Heart right ventricle (tissue), 16 donors: ENCODE results near the gene LRRC25. TPM values are rescaled to one million over a fixed set of nuclear protein-coding genes. Genes with fewer than 3 reads are reported as not detected.

Source experiments
- ATAC-seq, 8 donors: fragments of 200-7000 bp; cut with Tn5 transposase; one replicate each; pipeline ENCODE4 v1.9.1; 2020; ENCODE audit warnings: mild to moderate bottlenecking in 8 of 8, moderate library complexity in 8 of 8, moderate number of reproducible peaks in 1 of 8
- DNase-seq, 2 donors: peaks; one replicate each; pipeline ENCODE4 v3.0.0-alpha.2; 2020
- H3K27ac ChIP-seq, 10 donors: fragments of 200-600 bp; sonication (generic) in 2 of 10; one replicate each; pipeline versions ENCODE4 v1.5.0 to v1.8.0; 2020 to 2022; ENCODE audit warnings: mild to moderate bottlenecking in 3 of 10
- H3K27me3 ChIP-seq, 7 donors: fragments of 200-600 bp; one replicate each; pipeline ENCODE4 v1.8.0; 2021 to 2022; ENCODE audit warnings: mild to moderate bottlenecking in 2 of 7
- H3K36me3 ChIP-seq, 9 donors: fragments of 200-600 bp; sonication (generic) in 1 of 9; one replicate each; pipeline versions ENCODE4 v1.5.0 to v1.8.0; 2020 to 2022; ENCODE audit warnings: mild to moderate bottlenecking in 2 of 9
- H3K4me1 ChIP-seq, 9 donors: fragments of 200-600 bp; sonication (generic) in 1 of 9; one replicate each; pipeline versions ENCODE4 v1.5.0 to v1.8.0; 2020 to 2022; ENCODE audit warnings: mild to moderate bottlenecking in 4 of 9
- H3K4me3 ChIP-seq, 10 donors: fragments of 200-600 bp; sonication (generic) in 2 of 10; one replicate each; pipeline versions ENCODE4 v1.5.0 to v1.8.0; 2020 to 2022; ENCODE audit warnings: mild to moderate bottlenecking in 7 of 10, moderate library complexity in 2 of 10
- H3K9me3 ChIP-seq, 11 donors: fragments of 200-600 bp in 10 of 11; sonication (generic) in 2 of 11; one replicate each; pipeline versions ENCODE4 v1.5.0 to v1.8.0; 2013 to 2022; ENCODE audit warnings: mild to moderate bottlenecking in 2 of 11, control low read depth in 1 of 11, moderate library complexity in 1 of 11
- CTCF ChIP-seq, 9 donors: fragments of 200-600 bp; sonication (generic) in 2 of 9; IDR thresholded peaks; one replicate each; pipeline versions ENCODE4 v1.5.0 to v1.8.0; 2021 to 2022; ENCODE audit warnings: antibody characterized with exemption in 9 of 9, mild to moderate bottlenecking in 5 of 9, moderate library complexity in 1 of 9
- WGBS, 2 donors: extraction: QIAGEN DNeasy Blood & Tissue Kit; methylation state at CpG; one replicate each; pipeline ENCODE4 v1.1.7; 2013; ENCODE audit warnings: inconsistent platforms in 1 of 2; 5-methylcytosine and 5-hydroxymethylcytosine counted together
- intact Hi-C, 10 donors: fragments of 100-400 bp; cut with DNase I; formaldehyde crosslinking; loops; one replicate each; pipeline versions ENCODE4 v1.11.1 to v1.14.2; 2022
- polyA plus RNA-seq, 2 donors: library from polyadenylated mRNA; stranded (reverse); fragments of 200-250 nt; gene quantifications; one replicate each; pipeline ENCODE4 v1.2.3, GENCODE V29; 2013
- total RNA-seq, 10 donors: library from RNA; stranded (reverse); fragmentation: NEBNext Ultra II Directional in 3 of 10; extraction: Animal tissue kit (Norgen Biotek cat#: 25700) in 3 of 10; gene quantifications; one replicate each; pipeline versions ENCODE4 v1.2.1 to v1.2.4, GENCODE V29; 2021 to 2023
- donor health status: Arrhythmogenic right ventricular cardiomyopathy.
- donor health status: ischemic (EF 13 %, LVEDD 7.1; RV severe dilation, severe dysfunction).
- donor health status: healthy with polysubstance abuse.
- donor health status: DM: no; HTN: yes; CAD: no.
- donor health status: DM: no; HTN: no; CAD: no.
- donor health status: ischemic (EF 25% LVEDD 6.9; RV normal size, moderate dysfunction).
- donor health status: ischemic (EF 25% LVEDD 5.7; RV mildly dilated, moderate dysfunction).
- donor health status: healthy.
- donor health status: DM: yes; HTN: yes; CAD: no.
- donor health status: Ischemic cardiomyopathy.
- donor health status: ischemic (EF 35%, LVEDD 5.7; RV mildly dilated, moderate dysfunction).
- donor health status: nonischemic (EF 11% LVEDD 7.7; RV severe dilation, severe dysfunction).
- donor health status: DM: yes; HTN: yes; CAD: no.
- donor health status: PGD.
- donor health status: ischemic (EF 29% LVEDD 5.4; RV normal size, mild dysfunction).
- donor health status: nonischemic (EF 23%, LVEDD 6.1; RV moderate dilation, normal function).

Gene LRRC25
- total and polyA plus RNA-seq, 12 donors = 0.57 to 13.3 (median 1.8) TPM

GRCh38 chr19:18423258-18424020 lies 26.0 kb upstream of the LRRC25 start:
- intact Hi-C loops = no loop called here
- peak overlapping the region in 7 of 10 donors; percentile 6 to 71 (median 16) for H3K27ac ChIP-seq
- DNase-seq (no peak), ATAC-seq (no peak)
- H3K27me3 ChIP-seq = no peaks in the 10 kb centered on the region
- peaks cover 0 to 10% (median 0%) of the 10 kb centered on the region in 9 donors for H3K36me3 ChIP-seq
- no peak overlapping the region for H3K4me3 ChIP-seq
- WGBS, 2 donors = 77 to 79% methylated on average over 21 of the region's 21 CpGs
- peaks cover 28 to 94% (median 74%) of the 10 kb centered on the region in 9 donors for H3K4me1 ChIP-seq
- TF ChIP-seq CTCF (IDR thresholded peaks at IDR 0.05) = no peak
- no peaks in the 10 kb centered on the region for H3K9me3 ChIP-seq

GRCh38 chr19:18422530-18423191 lies 25.2 kb upstream of the LRRC25 start:
- peaks cover 0 to 4% (median 0%) of the 10 kb centered on the region in 9 donors for H3K36me3 ChIP-seq
- no peaks in the 10 kb centered on the region for H3K9me3 ChIP-seq
- no peak for TF ChIP-seq CTCF (IDR thresholded peaks at IDR 0.05)
- peak overlapping the region in 3 of 10 donors; percentile 9 to 97 (median 21) for H3K27ac ChIP-seq
- peaks cover 0 to 3% (median 0%) of the 10 kb centered on the region in 7 donors for H3K27me3 ChIP-seq
- DNase-seq = no peak
- H3K4me1 ChIP-seq = peaks cover 32 to 94% (median 78%) of the 10 kb centered on the region in 9 donors
- intact Hi-C loops = no loop called here
- 75% methylated on average over 14 of the region's 14 CpGs for WGBS, 2 donors
- no peak overlapping the region for H3K4me3 ChIP-seq
- no peak for ATAC-seq

DNA sequence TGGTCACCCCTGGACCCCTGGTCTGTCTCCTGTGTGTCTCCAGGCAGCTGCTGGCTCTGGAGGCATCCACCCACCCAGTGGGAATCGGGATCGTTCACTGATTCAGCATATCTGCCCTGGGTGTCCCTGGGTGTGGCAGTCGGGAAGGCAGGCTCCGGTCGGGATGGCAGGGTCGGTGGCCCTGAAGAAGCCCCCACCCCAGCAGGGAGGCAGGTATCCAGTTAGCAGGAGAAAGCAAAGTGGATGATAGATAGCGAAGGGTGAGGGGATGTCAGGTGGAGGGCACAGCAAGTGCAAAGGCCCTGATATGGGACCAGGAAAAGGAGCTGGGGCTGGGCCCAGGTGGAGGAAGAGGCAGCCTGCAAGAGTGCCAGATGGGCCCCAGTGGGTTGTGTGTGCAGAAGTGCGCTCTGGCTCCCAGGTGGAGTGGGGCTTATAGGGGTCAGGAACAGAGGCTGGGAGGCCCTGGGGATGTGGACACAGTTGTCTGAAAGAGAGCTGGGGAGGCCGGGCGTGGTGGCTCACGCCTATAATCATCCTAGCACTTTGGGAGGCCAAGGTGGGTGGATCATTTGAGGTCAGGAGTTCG lies 24.0 kb upstream of the LRRC25 start:
- Histone ChIP-seq H3K36me3 (no peaks in the 10 kb centered on the region), H3K4me1 (peaks cover 38 to 94% (median 78%) of the 10 kb centered on the region in 9 donors), H3K27me3 (peaks cover 0 to 12% (median 0%) of the 10 kb centered on the region in 7 donors), H3K9me3 (no peaks in the 10 kb centered on the region), H3K4me3 (peak overlapping the region in 3 of 10 donors; percentile 76 to 82 (median 81)), H3K27ac (peak overlapping the region in 6 of 10 donors; percentile 7 to 99 (median 96))
- intact Hi-C loops = no loop called here
- DNase-seq (no peak), ATAC-seq (no peak)
- no peak for TF ChIP-seq CTCF (IDR thresholded peaks at IDR 0.05)
- WGBS, 2 donors = 82 to 84% methylated on average over 12 of the region's 12 CpGs

- peak overlapping the region in 8 of 10 donors; percentile 7 to 99 (median 96) for H3K27ac ChIP-seq
- intact Hi-C loops = no loop called here
- no peaks in the 10 kb centered on the region for H3K36me3 ChIP-seq
- DNase-seq = no peak
- H3K9me3 ChIP-seq = no peaks in the 10 kb centered on the region
- H3K4me3 ChIP-seq = peak overlapping the region in 8 of 10 donors; percentile 67 to 82 (median 76)
- peaks cover 37 to 94% (median 78%) of the 10 kb centered on the region in 9 donors for H3K4me1 ChIP-seq
- ATAC-seq = no peak
- no peak for TF ChIP-seq CTCF (IDR thresholded peaks at IDR 0.05)
- 33 to 44% methylated on average over 2 of the region's 2 CpGs for WGBS, 2 donors
- peaks cover 0 to 15% (median 0%) of the 10 kb centered on the region in 7 donors for H3K27me3 ChIP-seq
These were observed 23.5 kb upstream of the LRRC25 start for GRCh38 chr19:18420930-18421329.
